GM19467 (cell line): ENCODE results near the gene NOXA1.
"Not testable (repeated sequence)": the region's sequence is repeated elsewhere in the genome, so short reads cannot be mapped to it uniquely, and the experiment has no call there.

ENCODE experiments used
- ATAC-seq: cut with Tn5 transposase; IDR thresholded peaks from one replicate; pipeline ENCODE4 v1.9.1; 2021; ENCODE audit warnings: mild to moderate bottlenecking, moderate library complexity; ENCODE audit not compliant: unreplicated experiment

The NOXA1 gene, protein sequence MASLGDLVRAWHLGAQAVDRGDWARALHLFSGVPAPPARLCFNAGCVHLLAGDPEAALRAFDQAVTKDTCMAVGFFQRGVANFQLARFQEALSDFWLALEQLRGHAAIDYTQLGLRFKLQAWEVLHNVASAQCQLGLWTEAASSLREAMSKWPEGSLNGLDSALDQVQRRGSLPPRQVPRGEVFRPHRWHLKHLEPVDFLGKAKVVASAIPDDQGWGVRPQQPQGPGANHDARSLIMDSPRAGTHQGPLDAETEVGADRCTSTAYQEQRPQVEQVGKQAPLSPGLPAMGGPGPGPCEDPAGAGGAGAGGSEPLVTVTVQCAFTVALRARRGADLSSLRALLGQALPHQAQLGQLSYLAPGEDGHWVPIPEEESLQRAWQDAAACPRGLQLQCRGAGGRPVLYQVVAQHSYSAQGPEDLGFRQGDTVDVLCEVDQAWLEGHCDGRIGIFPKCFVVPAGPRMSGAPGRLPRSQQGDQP

DNA sequence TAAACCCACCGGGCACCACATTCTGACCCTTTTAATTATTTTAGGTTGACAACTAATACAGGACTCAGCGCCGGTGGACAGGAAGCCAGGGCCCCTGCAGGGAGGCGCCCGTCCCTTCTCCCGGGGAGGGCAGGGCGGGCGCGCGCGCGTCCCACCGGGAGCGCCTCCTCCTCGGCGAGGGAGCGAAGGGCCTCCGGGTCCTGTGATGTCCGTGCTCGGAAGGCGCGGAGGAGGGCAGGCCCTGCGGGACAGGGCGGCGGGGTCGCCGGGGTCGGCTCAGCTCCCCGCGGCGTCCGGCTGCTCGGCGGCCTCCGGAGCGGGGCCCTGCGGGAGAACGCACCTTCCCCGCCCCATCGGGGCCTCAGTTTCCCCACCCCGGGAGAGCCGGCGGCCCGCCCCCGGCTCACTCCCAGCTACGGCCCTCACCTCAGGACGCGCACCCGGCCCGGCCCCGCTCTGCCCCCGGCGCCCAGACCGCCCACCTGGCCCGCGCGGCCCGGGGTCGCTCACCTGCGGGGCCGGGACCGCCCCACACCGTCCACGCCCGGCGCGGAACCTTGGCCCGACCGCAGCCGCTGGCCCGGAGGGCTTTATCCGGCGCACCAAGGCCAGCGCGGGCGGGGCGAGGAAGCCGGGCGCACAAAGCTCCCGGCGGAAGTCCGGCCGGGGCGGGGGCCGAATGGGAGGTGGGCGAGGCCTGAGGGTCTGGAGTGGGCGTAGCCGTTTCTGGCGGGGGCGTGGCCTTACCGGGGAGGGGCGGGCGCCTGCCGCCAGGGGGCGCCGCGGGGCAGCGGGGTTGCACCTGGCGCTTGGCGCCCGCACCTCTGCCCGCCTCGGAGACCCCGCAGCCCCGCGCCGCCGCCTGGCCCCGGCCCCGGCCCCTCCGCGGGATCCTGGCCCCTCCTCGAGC, at the start of gene NOXA1, which contains the start of gene EXD3:
Gene NOXA1, plus strand, starts transcription at position 790 of the 910 bp plus-strand sequence. CDS start 137 bp downstream, outside the sequence.
Gene EXD3, minus strand, starts transcription at position 559 of the 910 bp plus-strand sequence. CDS start 27,805 bp downstream, outside the sequence.
- ATAC-seq = peak; percentile 80

DNA sequence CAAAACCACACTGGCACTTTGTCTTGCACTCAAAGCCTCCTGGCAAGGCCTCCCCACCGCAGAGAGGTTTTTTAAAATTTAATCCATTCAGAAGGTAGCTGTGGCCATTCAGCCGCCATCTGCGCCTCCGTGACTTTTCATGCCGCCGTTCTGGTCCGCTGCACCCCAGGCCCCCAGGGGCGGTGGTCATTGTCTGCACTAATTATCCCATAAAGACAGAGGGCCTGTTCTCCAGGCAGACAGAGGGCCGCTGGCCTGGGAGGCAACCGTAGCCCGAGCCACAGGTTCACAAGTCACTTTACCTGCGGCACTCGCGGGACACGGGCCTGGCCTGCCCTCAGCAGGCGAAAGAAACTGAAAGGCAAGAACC, 49.6 kb upstream of the NOXA1 start:
- ATAC-seq = no peak

GRCh38 chr9:137374131-137374845, 48.9 kb upstream of the NOXA1 start:
- ATAC-seq = no peak

- no peak for ATAC-seq
These were observed 47.7 kb upstream of the NOXA1 start for GRCh38 chr9:137375321-137376058.

GRCh38 chr9:137376386-137376785, 46.8 kb upstream of the NOXA1 start:
- no peak for ATAC-seq

- ATAC-seq = not testable (repeated sequence)
These were observed 44.3 kb upstream of the NOXA1 start for GRCh38 chr9:137378688-137379410.

GRCh38 chr9:137379761-137380161, 43.4 kb upstream of the NOXA1 start:
- no peak for ATAC-seq

DNA sequence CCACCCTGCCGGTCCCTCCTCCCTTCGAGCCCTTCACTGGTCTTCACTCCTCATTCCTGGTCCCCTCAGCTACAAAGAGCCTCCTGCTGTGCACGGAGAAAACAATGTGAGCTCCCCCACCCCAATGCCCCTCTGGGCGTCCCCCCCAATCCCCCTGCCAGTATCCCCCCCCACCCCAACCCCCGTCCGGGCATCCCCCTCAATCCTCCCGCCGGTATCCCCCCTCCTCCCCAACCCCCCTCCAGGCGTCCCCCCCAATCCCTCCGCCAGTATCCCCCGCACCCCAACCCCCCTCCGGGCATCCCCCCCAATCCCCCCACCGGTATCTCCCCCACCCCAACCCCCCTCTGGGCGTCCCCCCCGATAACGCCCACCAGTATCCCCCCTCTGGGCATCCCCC, 43.0 kb upstream of the NOXA1 start:
- ATAC-seq = no peak

DNA sequence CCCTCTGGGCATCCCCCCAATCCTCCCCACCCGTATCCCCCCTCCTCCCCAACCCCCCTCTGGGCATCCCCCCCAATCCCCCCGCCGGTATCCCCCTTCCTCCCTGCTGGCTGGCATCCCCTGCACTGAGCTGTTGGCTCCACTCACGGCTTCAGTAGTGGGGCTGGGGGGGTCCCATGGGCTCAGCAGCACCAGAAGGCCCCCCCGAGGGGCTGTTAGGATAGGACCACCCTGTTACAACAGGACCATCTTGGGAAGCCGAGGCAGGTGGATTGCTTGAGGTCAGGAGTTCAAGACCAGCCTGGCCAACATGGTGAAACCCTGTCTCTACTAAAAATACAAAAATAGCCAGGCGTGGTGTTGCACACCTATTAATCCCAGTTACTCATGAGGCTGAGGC, 42.6 kb upstream of the NOXA1 start:
- ATAC-seq = no peak

- no peak for ATAC-seq
These were observed 41.4 kb upstream of the NOXA1 start for GRCh38 chr9:137381501-137382443.

GRCh38 chr9:137382444-137383080, 40.6 kb upstream of the NOXA1 start:
- no peak for ATAC-seq

GRCh38 chr9:137383081-137383783, 40.0 kb upstream of the NOXA1 start:
- ATAC-seq = no peak

DNA sequence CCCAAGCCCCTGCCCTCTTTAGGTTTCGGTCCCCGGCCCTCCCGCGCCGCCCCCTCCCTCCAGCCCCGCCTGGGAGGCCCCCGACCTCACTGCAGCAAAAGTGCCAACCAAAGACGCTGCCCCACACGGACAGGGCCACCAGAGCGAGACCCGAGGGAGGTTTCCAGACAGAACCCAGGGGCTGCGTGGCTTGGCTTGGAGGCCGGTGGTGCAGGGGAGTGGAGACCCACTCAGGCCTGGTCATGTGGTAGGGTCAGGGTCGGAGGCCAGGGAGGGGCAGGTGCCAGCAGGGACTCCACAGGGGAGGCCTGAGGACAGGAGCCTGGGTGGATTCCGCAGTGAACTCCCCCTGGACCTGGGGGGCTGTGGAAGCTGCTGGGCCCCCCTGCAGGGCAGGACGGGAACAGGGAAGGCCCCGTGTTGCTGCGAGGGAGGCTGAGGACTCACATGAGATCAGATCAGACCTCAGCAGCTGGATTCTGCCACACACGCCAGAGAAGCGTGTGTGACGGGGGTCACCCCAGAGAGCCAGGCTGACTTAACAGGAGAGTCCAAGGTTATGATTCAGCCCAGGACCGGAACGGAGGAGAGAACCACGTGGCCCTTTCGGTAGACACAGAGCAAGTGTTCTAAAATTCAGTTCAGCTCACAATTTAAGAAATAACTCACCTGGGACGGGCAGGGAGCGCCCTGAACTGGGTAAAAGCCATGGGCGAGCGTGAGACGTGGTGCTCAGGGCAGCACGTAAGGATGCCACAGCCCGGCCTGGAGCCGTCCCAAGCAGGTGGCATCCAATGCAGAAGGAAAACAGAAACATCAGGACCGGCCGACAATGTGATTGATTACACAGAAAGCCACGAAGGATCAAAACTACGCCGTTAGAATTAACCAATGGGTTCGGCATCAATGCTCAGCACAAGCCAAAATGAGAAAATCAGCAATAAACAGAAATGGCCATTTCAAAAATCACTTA, 39.1 kb upstream of the NOXA1 start:
- no peak for ATAC-seq

GRCh38 chr9:137385061-137385655, 38.0 kb upstream of the NOXA1 start:
- no peak for ATAC-seq

DNA sequence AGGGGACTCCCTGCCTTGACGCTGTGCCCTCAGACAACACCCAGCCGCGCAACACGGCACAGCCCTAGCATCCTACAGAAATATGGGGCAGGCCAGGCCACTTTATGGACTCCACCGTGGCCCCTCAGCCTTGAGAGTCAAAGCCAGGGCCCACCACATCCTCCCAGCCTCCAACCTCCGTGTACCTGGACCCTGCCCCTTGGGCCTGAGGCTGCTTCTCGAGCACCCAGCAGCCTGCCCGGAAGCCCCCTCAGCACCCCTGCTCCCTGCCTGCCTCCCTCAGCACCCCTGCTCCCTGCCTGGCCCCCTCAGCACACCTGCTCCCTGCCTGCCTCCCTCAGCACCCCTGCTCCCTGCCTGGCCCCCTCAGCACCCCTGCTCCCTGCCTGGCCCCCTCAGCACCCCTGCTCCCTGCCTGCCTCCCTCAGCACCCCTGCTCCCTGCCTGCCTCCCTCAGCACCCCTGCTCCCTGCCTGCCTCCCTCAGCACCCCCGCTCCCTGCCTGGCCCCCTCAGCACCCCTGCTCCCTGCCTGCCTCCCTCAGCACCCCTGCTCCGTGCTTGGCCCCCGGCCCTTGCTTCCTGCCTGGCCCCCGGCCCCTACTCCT, 36.6 kb upstream of the NOXA1 start:
- ATAC-seq = not testable (repeated sequence)
